Stimulated activated CD4-positive, alpha-beta T cell treated with anti-CD3 and anti-CD28 coated beads, Interleukin-1b, Interleukin-23, amount 100 ng/mL, for 4 hours (primary cell): Measurements from ENCODE around the gene IPO13.

Experiments
- DNase-seq, 2 donors: peaks; one replicate each; pipeline ENCODE4 v3.0.0-alpha.2; 2020; ENCODE audit warnings: low read depth in 2 of 2

IPO13 gene

GRCh38 chr1:43946236-43947060, at the start of gene IPO13:
TSS of gene IPO13 (plus strand) at chr1:43946950. CDS start at chr1:43947601, 651 bp downstream.
- peak; percentile 92 for DNase-seq

- DNase-seq: no peak
Observed at GRCh38 chr1:43898981-43899380, 47.8 kb upstream of the IPO13 start.

GRCh38 chr1:43900386-43900785, 46.4 kb upstream of the IPO13 start:
- no peak for DNase-seq

- DNase-seq: no peak
Observed at GRCh38 chr1:43901196-43901961, 45.4 kb upstream of the IPO13 start.

GRCh38 chr1:43902058-43902831, 44.5 kb upstream of the IPO13 start:
- no peak for DNase-seq

- no peak for DNase-seq
Observed at GRCh38 chr1:43904660-43905551, 41.8 kb upstream of the IPO13 start.

- no peak for DNase-seq
Observed at GRCh38 chr1:43908226-43908625, 38.5 kb upstream of the IPO13 start.

- DNase-seq: no peak
Observed at GRCh38 chr1:43908858-43909257, 37.9 kb upstream of the IPO13 start.

- no peak for DNase-seq
Observed at GRCh38 chr1:43910343-43910742, 36.4 kb upstream of the IPO13 start.

- DNase-seq: no peak
Observed at GRCh38 chr1:43912607-43913006, 34.1 kb upstream of the IPO13 start.

- no peak for DNase-seq
Observed at GRCh38 chr1:43913051-43913501, 33.7 kb upstream of the IPO13 start.

GRCh38 chr1:43913666-43914360, 32.9 kb upstream of the IPO13 start:
- no peak for DNase-seq

GRCh38 chr1:43914576-43915525, 31.9 kb upstream of the IPO13 start:
- DNase-seq: no peak

- no peak for DNase-seq
Observed at GRCh38 chr1:43919906-43920305, 26.8 kb upstream of the IPO13 start.

GRCh38 chr1:43921022-43921421, 25.7 kb upstream of the IPO13 start:
- DNase-seq: no peak

GRCh38 chr1:43924516-43924915, 22.2 kb upstream of the IPO13 start:
- no peak for DNase-seq

GRCh38 chr1:43925846-43926245, 20.9 kb upstream of the IPO13 start:
- DNase-seq: no peak

GRCh38 chr1:43930168-43930948, 16.4 kb upstream of the IPO13 start:
- no peak for DNase-seq

GRCh38 chr1:43930949-43931275, 15.8 kb upstream of the IPO13 start:
- no peak for DNase-seq
